Measurements from ENCODE around the gene NCOA4.
"Not testable (repeated sequence)": the region's sequence is repeated elsewhere in the genome, so short reads cannot be mapped to it uniquely, and the experiment has no call there.

NCOA4 gene

DNA sequence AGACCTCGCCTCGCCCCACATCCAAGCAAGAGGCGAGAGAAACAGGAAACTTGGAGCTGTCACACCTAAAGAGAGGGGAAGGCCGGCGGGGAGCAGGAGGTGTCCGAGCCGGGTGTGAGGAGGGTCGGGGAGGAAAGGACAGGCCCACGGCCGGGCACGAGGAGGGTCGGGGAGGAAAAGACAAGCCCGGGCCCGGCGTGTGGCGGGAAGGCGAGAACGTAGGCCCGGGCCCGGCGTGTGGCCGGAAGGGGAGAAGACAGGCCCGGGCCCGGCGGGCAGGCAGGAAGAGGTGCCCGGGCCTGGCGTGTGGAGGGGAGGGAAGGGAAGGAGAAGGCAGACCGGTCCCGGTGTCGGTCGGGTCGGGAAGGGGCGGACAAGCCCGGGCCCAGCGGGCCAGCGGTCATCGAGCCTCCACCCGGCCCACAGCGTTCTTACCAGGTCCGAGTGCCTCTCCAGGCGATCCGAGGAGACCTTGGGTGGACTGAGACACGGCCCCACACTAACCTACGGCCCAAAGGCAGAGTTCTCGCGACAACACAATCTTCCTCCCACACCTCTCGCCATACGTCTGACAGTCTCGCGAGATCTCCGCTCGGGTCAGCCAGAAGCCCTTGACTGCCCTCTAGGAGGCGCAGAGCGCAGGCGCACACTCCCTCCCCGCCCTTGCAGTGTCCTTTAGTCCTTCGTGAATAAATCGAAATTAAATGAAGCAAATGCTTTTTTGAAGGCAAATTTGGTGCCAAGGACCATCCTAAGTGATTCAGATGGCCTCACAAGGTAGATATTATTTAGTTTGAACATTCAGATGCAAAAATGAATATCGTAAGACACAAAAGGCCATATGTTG is at the start of gene NCOA4:
NCOA4 (minus strand) TSS at position 533 of the 847 bp plus-strand sequence. CDS start 13,943 bp downstream, outside the sequence.
- peak; percentile 97 to 98 for DNase-seq

DNA sequence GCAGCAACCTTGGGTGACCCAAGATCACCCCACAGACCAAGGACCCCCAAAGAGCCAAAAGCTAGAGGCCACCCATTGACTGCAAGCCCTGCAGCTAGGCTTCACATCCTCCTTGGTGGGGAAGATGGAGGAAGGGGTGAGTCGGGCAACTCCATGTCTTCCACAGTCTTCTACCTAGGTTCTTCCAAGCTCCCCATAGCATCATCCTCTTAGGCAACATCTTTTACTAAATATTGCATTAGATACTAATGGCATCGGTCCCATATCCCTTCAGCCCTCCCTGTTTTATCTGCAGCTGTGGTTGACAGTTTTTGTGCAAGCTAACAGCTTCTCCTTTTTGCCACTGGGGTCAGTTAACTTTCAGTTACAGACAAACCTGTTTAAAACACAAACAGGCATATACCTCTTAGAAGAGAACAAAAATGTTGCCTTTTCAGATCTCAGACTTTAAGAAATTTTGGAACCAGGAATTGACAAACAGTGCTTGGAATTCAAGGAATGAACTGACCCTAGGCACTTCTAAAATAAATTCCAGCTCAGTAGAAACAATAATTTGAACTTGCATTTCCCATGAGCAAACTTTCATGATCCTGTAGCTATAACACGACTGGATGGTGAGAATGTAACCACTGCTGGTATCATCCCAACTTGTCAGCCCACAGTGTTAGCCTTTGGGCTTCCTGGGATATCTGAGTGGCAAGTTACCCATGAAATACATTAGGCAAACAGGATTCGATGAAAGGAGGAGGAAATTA is 49.6 kb upstream of the NCOA4 start:
- DNase-seq, result no peak

DNA sequence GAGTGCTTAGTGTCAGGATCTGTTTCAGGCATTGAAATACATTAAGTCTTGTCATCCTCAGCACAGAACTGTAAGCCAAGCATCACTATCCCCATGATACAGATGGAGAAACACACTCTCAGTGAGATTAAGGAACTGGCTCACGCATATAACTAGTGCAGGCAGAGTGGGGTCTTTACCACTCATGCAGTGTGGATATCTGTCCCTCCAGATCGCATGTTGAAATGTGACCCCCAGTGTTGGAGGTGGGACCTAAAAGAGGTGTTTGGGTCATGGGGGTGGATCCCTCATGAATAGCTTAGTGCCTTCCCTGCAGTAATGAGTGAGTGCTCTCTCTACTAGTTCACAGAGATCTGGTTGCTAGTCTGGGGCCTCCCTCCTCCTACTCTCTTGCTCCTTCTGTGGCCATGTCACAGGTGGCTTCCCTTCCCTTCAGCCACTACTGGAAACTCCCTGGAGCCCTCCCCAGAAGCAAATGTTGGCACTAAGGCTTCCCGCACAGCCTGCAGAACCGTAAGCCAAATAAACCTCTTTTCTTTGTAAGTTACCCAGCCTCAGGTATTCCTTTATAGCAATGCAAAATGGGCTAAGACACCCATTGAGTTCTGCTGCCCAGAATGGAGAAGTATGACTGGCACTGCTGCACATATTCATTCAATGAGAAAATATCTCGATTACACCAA is 47.4 kb upstream of the NCOA4 start:
- DNase-seq, result no peak

DNA sequence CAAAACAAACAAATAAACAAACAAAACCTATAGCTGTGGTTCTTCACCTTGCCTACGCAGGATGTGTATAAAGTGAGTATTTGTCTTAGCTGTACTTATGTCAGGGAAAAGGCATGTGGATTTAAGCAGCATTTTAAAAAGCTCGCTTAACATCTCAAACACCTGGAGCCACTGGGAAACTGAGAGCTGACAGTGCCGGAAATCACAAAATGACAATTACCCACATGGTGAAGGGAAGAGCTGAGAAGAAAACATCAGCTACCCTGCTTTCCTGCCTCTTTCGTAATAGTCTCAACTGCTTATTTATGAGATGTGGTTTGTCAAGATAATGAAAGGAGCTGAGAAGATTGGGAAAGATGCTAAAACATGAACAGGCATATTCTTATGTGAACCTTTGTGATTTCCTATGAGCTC is 46.7 kb upstream of the NCOA4 start:
- no peak for DNase-seq

DNA sequence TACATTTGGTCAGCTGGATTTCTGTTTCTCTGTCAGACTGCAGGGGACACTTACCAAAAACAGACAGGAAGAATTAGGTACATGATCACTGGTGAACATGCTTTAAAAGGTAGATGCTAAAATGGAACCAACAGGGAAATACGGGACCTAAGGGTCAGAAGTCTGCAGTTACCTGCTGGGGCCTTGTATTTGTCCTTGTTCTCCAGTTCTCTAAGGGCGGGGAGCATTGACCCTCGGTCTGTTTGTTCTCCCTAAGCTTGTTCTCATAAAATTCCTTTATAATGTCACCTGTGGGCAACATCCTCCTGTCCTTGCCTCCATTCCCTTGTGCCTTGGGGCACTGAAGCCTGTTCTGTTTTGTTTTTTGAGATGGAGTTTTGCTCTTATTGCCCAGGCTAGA is 45.4 kb upstream of the NCOA4 start:
- DNase-seq, result no peak

DNA sequence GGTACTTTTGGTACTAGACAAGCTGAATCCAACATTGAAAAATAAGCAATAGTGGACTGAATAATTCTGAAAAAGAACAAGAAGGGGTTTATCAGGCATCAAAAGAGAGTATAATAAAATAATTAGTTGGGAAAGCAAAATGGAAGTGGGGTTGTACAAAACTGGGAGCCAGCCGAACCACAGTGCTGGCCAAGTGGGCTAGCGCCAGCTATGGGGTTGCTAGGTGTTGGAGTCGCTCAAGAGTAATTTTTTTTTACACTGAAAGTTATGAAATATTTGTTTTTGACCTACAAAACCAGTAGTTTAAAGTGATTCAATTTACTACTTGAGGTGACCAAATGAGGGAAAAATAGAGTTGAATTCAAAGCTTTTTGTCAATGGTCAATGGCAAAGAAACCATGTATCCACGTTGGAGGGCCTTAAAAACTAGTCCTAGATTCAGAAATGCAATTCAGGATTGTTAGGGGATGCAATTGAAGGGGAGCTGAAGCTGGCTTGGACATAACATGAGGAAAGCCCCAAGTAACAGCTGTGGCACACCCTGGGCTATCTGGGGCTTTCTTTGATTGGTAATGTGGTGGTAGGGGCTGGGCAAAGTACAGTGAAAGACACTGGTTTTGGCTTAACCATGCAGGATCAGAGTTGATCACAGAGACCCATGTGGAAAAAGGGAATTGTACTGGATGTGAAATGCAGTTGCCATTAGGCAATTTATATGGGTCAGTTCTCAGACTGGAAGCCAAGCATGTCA is 43.9 kb upstream of the NCOA4 start:
- DNase-seq, result no peak

DNA sequence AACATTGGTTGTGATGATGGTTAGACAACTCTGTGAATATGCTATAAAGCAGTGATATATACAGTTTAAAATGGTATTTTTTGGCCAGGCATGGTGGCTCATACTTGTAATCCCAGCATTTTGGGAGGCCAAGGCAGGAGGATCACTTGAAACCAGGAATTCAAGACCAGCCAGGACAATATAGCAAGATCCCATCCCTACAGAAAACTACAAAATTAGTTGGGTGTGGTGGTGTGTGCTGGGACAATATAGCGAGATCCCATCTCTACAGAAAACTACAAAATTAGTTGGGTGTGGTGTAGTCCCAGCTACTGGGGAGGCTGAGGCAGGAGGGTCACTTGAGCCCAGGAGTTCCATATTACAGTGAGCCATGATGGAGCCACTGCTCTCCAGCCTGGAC is 43.1 kb upstream of the NCOA4 start:
- DNase-seq, result no peak

DNA sequence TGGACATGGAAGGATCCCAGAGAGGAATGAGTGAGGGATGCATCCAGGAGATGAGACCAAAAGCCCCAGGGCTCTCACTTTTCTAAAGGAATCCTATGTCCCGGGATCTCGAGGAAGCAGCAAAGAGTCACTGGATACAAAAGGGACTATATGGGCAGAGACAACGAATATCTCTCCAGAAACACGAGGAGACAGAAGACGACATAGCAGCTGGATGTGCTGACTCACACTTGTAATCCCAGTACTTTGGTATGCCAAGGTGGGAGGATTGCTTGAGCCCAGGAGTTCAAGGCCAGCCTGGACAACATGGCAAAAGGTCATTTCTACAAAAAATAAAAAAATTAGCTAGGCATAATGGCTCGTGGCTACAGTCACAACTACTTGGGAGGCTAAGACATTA is 40.3 kb upstream of the NCOA4 start:
- DNase-seq, result no peak

DNA sequence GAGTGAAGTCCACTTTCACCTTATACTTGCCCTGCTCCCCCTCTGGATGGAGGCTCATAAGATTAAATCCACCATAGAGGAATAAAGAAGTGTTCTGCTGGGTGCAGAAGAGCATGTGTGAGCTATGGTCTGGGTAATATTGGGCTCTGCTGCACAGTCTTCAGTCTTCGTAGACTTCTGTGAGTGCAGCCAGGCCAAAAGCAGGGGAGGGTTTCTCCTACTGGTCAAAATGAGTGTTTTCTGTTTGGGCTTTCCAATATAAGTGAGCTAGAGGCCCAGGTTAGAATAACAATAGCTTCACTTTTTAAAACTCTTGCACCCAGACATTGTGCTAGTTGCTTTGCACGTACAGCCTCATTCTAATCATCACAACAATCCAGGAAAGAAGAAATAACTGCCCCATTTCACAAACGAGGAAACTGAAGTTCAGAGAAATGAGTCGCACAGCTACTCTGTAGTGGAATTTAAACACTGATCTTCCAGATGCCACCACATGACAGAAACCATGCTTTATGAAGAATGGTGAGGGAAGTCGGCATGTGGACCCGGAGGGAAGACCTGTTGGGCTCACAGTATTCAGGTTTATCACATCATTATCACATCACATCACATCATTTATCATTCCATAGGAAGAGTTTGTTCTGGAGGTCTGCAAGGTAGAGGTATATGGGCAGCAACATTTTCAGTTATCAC is 39.5 kb upstream of the NCOA4 start:
- no peak for DNase-seq

DNA sequence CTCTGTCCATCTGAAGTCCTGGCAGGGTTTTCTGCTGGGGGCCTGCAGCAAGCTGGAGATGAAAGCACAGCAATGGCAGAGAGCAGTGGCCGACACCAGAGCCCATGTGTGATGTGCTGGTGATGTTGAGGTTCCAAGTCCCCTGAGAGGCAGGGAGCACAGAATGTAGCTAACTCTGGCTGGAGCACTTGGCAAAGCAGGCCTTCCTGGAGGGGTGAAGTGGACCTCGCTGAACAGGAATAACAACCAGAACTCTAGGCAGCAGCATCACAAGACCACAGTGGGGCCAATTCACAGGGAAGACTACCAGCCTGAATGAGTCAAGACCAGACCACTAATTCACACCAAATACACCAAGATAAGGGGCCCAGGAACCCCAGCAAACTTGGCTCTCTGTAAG is 38.5 kb upstream of the NCOA4 start:
- no peak for DNase-seq

DNA sequence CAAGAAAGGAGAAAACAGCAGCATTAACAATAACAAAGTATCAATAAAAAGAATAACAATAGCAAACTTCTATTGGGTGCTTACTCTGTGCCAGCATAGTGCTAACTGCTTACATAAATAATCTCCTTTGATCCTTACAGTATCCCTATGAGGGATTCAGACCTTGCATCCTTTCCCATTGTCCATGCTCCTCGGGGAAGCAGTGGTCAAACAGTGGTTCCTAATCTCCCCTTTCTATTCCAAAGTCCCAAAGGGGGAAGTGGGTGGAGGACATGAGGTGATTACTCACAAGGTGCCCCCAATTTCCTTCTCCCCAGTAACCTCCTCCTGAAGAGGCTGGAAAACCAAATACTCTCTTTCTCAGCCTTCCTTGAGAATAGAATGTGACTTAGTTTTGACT is 37.7 kb upstream of the NCOA4 start:
- DNase-seq, result no peak

DNA sequence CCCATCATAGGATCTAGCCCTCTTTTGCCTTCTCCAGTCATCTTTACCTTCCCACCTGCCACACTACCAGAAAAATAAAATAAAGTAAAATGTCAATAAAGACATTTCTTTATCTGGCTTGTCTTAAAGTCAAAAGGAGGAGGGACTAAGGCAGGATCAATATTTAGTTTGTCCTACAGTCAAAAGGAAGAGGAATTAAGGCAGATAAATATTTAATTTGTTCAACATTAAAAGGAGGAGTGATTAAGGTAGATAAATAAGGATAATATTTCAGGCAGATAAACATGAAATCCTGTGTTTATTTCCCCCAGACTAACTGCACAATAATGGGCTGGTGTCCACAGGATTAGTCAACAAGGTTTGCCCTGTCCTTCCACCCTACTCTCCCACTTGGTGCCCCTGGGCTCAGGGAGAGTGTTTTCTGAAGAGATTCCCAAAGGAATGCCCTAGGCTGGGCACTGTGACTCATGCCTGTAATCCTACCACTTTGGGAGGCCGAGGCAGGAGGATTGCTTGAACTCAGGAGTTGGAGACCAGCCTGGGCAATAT is 33.9 kb upstream of the NCOA4 start:
- DNase-seq, result no peak

DNA sequence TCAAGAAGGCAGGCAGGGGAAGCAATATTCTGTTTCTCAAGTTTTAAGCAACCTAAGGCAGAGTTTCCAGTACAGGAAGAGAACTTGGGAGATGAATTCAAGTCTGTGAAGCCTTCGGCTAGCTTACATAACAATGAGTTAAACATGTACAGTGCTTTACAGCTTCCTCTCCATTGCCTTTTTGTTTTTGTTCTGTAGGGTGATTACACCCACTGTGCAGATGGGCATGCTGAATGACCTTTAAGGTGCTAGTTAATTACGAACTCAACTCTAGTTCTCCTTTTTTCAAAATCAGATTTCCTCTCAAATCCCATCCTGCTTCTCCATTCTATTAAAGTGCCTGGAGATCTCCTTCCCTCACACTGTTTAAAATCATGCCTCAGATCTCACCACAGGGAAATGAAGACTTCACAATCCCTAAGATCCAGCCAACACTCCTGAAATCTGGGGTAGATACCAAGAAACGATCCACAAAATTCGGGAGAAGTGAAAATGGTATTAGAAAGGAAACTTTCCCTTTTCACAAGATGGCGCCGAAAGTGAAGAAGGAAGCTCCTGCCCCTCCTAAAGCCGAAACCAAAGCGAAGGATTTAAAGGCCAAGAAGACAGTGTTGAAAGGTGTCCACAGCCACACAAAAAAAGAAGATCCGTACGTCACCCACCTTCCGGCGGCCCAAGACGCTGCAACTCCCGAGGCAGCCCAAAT is 32.5 kb upstream of the NCOA4 start:
- no peak for DNase-seq

DNA sequence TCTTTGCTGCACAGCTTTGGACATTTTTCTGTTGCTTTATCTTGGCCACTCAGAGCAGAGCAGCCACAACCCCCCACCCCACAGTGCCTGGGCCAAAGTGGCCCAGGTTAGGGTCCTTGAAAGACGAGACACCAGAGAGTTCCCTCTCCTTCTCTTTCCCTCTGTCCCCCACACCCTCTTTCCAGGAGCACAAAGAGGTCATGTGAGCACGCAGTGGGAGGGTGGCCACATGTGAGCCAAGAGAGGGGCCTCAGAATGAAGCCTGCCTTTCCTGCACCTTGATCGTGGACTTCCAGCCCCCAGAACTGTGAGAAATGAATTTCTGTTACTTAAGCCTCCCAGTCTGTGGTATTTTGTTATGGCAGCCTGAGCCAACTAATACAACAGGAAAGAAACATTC is 30.3 kb upstream of the NCOA4 start:
- DNase-seq, result no peak

DNA sequence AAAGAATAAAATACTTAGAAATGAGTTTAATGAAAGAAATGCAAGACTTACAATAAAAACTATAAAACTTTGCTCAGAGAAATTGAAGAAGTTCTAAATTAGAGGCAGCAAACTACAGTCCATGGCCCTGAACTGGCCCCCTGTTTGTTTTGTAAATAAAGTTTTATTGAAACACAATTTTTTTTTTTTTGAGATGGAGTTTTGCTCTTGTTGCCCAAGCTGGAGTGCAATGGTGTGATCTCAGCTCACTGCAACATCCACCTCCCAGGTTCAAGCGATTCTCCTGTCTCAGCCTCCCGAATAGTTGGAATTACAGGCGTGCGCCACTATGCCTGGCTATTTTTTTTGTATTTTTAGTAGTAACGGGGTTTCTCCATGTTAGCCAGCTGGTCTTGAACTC is 27.5 kb upstream of the NCOA4 start:
- not testable (repeated sequence) for DNase-seq

DNA sequence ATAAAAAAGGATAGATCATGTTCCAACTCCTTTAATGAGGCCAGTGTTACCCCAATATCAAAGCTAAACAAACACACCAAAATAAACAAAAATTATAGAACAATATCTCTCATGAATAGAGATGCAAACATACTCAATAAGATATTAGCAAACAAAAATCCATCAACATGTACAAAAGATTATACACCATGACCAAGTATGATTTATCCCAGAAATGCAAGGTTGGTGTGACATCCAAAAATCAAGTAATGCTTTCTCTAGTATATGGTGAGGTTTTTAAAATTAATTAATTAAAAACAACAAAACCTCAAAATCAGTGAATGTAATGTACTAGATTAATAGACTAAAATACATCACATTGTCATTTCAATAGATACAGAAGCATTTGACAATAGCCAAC is 26.6 kb upstream of the NCOA4 start:
- DNase-seq, result no peak

DNA sequence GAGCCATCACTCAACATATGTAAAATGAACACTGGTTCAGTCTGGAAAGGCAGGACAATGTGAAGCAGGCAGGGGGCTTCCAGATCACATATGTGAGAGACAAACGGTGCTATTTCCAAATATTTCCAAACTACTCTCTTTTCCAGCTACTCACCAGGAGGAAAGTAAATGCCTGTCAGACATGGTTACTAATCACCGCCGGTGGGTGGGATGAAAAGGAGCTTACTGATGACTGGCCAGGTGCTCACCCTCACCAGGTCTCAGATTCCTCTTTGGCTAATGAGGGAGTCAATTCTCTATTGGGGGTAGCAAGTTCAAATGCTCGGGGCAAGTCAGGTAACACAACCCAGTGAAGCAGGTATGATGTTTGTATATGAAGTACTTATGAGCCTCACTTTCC is 25.3 kb upstream of the NCOA4 start:
- DNase-seq, result no peak

DNA sequence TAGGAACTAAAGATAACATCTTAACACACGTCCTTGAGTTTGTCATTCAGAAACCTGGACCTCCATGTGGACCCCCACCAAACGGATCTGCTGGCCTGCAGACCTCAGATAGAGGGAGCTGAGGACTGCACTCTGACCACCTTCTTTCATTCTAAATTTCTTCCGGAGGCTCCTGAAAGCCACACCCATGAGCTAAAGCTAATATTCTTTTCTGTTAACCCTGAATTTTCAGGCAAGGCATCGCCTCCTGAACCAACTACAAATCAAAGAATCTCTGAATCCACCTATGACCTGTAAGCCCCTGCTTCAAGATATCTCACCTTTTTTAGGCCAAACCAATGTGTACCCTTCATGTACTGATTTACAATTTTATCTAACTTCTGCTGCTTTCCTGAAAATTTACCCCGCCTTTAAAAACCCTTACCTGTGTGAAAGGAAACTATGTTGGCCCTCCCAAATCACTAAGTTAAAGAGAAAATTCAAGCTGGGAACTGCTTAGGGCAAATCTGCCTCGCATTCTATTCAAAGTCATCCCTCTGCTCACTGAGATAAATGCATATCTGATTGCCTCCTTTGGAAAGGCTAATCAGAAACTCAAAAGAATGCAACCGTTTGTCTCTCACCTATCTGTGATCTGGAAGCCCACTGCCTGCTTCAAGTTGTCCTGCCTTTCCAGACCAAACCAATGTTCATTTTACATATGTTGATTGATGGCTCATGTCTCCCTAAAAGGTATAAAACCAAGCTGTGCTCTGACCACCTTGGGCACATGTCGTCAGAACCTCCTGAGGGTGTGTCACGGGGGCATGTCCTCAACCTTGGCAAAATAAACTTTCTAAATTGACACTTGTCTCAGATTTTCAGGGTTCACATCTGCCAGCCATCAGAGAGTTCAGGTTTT is 23.4 kb upstream of the NCOA4 start:
- no peak for DNase-seq

DNA sequence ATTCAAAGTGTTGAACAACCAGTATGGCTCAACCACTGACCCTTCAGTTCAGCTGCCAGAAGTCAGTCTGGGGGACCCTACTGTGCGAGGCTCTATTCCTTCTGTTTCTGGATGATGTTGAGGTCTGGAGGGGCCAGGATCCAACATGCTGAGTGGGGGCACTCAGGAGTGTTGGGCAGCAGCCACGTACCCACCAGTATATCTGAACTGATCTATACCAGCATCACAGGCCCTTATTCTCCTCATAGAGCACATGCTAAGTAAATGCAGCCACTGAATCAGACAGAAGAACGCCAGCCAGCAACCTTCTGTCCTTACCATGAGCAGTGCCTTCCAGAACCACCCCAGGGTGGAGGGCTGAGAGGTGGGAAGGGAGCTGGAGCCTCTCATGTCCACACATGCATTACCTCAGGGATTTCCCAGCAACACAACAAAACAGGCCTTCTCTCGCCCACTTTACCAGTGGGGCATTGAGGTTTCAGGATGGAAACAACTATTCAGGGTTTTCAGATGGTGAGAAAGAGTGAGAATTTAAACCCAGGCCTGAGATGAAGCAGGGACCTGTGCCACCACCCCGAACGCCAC is 22.5 kb upstream of the NCOA4 start:
- DNase-seq, result no peak

All from CD4-positive, alpha-beta T cell treated with Interleukin-4 for 1 hour (primary cell).